ENCODE results near the gene RNASE13.
"Not testable (repeated sequence)": the region's sequence is repeated elsewhere in the genome, so short reads cannot be mapped to it uniquely, and the experiment has no call there.

Gene RNASE13

GRCh38 chr14:21042918-21043317 is 8.3 kb upstream of the RNASE13 start:
- no peak for DNase-seq (ENCODE audit: low read depth, low spot score)

DNA sequence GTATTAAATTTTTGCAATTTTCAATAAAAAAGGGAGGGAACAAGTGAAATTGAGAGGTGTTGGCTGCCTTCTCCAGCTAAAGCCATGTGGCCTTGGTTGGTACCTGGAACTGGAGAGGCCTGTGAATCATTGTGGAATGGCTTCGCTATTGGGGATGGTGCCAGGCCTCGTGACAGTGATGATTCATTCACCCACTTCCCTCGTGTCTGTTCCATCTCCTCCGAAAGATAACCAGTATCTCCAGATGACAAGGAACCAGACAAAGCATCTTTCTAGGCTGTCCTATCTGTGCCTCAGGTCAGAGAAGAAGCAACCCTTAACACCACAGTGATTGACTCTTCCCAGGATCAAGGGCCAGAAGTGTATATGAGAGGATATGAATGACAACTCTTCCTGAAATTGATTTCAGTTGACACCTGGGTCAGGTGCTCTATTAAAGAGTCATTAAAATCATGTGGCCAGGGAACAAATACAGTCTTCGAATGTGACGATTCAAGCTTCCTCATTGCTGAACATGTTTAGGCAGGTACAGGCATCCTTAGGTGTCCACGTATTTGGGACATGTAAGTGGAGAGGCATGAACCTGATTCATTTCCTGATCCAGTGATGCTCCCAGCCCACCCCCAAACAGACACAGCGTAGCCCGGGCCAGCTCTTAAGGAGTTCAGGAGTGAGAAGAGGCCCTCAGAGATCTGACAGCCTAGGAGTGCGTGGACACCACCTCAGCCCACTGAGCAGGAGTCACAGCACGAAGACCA is 7.2 kb upstream of the RNASE13 start, which contains the start of gene RNASE7:
Gene RNASE7 (plus strand): TSS at position 687 of the 758 bp plus-strand sequence. CDS start 631 bp downstream, outside the sequence.
- DNase-seq (ENCODE audit: low read depth, low spot score), result no peak

- not testable (repeated sequence) for DNase-seq (ENCODE audit: low read depth, low spot score)
Observed at GRCh38 chr14:21040941-21041340, 6.3 kb upstream of the RNASE13 start.

DNA sequence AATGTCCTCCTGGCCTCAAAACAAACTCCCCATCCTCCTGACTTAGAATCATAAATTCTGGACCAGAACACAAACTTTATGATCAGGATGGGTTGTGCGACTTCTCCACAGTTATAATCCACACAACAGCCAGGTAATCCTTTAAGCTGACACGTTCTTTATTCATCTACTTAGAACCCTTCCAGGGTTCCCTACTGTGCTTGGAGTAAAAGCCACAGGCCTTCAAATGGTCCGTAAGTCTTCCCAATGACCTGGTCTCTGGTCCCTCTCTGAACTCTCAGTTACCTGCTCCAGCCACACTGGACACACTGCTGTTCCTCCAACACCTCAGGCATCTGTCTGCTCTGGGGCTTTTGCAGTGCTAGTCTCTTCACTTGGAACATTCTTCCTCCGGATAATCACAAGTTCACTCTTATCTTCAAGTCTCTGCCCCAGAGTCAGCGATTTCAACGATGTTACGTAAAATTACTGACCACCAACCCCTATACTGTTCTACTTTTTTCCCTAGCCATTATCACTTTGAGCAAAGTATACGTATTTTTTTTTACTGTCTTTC is 5.8 kb upstream of the RNASE13 start:
- DNase-seq (ENCODE audit: low read depth, low spot score), result no peak

GRCh38 chr14:21039585-21040369 is 5.2 kb upstream of the RNASE13 start:
- no peak for DNase-seq (ENCODE audit: low read depth, low spot score)

GRCh38 chr14:21038441-21039422 is 4.1 kb upstream of the RNASE13 start:
- DNase-seq (ENCODE audit: low read depth, low spot score), result no peak

DNA sequence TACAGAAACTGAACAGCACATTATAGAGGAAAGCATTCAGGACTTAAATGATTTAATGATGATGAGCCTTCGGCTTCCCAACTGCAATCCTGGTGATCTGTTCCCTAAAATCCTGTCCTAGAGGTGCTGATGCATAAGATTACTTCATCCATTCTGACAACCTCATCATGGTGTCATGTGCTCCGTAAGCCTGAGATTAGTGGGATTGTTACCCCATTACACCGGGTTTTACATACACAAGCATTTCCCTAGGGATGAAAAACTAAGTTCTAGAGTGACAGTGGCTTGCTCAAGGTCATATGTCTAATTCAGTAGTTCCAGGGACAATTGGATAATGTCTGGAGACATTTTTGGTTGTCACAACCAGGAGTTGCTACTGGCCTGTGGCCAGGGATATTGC is 2.5 kb upstream of the RNASE13 start:
- no peak for DNase-seq (ENCODE audit: low read depth, low spot score)

DNA sequence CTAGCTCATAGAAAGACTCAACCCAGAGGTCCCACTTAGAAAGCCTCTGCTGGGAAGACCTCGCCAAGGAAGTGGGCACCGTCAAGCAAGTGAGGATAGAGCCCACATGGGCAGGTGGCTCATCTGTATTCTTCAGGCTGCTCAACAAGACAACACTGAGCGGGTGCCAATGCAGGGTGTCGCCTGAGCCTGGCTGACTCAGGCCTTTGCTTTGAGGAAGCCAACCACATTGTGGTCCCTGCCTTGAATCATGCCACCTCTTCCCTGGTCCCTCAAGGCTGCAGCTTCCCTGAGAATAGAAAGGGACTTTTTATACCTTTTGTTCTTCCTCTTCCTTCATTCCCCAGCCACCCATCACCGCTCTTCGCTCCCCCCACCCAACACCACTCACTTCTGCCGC is 2.1 kb upstream of the RNASE13 start:
- DNase-seq (ENCODE audit: low read depth, low spot score), result no peak

GRCh38 chr14:21033133-21033698 is 1.4 kb downstream of the RNASE13 start:
- DNase-seq (ENCODE audit: low read depth, low spot score), result no peak

DNA sequence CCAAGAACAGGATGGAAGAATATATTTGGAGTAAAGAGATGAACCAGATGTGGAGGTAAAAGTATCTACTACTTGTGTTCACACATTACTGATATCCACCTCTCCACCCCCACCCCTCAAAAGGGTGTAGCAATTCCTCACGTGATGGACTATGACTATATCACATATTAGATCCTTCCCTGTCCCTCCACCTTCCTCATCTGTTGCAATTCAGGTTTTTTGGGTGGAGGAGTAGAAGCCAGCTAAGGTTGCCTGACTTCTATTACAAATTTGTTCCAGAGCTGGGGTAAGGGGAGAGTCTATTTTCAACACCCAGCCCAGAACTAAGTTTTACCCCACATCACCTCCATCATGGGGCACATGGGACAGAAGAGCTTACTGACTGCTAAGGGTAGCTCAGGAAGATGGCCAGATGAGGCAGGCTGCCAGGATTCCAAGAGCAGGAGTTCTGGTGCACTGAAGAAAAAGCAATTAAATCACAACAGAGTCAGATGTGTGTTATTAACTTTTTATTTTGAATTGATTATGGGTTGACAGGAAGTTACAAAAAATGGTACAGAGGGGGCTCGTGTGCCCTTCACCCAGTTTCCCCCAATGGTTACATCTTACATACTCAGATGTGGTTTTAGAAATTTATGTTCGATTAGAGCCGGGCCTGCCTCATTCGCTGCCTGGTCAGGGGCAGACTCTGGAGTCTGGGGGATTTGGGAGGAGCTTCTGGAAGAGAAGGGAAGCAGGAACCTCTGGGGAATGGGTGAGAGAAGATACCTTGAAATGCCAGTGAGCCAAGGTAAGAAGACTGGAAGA is 2.1 kb downstream of the RNASE13 start:
- DNase-seq (ENCODE audit: low read depth, low spot score), result no peak

DNA sequence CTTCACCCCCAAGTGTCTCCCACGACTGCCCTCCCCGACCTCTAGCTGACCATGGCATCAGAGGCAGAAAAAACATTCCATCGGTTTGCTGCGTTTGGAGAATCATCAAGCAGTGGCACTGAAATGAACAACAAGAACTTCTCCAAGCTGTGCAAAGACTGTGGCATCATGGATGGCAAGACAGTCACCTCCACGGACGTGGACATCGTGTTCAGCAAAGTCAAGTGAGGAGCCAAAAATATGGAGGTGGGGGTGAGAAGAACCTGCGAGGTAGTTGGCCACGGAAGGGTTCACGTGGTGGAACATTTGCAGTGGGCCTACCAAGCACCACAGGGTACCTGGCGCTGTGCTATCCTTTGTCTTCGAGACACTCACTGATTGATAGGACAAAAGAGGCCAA is 4.1 kb downstream of the RNASE13 start:
- no peak for DNase-seq (ENCODE audit: low read depth, low spot score)

DNA sequence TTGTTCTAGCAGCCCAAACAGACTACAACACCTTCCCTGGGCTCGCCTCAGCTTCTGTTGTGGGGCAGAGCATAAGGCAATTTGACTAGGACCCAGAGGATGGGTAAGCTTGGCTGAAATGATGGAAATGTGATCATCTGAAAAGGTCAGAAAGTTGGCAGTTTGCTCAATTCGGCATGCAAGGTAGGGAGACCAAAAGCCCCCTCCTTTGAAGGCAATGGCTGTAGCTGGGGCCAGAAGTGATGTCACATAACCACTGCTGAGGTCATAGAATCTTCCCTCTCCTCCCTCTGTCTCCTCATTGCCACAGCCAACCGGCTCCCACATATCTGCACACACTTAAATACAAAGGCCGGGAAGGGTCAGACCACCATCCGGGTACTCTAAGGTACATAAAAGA is 4.7 kb downstream of the RNASE13 start, which contains the start of gene TPPP2:
Gene TPPP2 (plus strand): TSS at position 301 of the 400 bp plus-strand sequence. CDS start 365 bp downstream, outside the sequence.
- DNase-seq (ENCODE audit: low read depth, low spot score), result no peak

GRCh38 chr14:21026988-21027315 is 7.7 kb downstream of the RNASE13 start:
- DNase-seq (ENCODE audit: low read depth, low spot score), result no peak

- DNase-seq (ENCODE audit: low read depth, low spot score), result no peak
Observed at GRCh38 chr14:21026274-21026987, 8.2 kb downstream of the RNASE13 start.

DNA sequence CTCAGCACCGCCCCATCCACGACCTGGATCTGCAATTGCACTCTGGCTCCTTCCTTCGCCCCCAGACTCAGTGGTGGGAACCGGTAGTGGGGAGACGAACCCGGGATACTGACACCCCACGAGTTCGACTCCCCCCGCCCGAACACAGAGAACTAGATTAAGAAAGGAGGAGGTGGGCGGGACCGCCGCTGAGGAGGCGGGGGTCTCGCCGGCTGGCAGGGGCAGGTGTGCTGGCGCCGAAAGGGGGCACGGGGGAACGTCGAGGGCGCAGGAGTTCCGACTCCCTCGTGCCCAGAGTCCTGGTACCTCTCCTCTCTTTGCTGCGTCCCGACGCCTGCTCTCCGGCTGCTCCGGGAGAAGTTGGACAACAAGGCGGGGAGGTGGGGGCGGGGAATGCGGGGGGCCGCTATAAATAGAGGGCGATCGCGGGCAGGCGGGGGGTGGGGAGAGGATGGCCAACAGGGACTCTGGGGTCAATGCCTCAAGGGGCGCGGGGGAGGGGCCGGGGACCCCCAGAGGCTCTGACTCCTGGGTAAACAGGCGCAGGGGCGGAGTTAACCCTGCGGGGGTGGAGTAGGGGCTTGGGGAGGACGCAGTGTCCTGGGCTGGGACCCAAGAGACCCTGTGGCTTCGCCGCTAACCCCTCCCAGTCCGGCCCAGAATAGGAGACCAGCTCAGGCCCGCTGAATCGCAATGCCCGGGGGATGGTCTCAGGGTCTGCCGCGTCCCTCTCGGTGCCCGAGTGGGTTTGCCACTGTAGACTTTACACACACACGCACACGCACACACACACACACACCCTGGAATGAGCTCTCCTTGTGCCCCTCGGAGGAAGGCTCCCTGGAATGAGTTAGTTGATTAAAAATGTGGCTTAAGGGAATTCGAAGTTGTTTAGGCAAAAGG is 9.0 kb downstream of the RNASE13 start:
- DNase-seq (ENCODE audit: low read depth, low spot score), result no peak

DNA sequence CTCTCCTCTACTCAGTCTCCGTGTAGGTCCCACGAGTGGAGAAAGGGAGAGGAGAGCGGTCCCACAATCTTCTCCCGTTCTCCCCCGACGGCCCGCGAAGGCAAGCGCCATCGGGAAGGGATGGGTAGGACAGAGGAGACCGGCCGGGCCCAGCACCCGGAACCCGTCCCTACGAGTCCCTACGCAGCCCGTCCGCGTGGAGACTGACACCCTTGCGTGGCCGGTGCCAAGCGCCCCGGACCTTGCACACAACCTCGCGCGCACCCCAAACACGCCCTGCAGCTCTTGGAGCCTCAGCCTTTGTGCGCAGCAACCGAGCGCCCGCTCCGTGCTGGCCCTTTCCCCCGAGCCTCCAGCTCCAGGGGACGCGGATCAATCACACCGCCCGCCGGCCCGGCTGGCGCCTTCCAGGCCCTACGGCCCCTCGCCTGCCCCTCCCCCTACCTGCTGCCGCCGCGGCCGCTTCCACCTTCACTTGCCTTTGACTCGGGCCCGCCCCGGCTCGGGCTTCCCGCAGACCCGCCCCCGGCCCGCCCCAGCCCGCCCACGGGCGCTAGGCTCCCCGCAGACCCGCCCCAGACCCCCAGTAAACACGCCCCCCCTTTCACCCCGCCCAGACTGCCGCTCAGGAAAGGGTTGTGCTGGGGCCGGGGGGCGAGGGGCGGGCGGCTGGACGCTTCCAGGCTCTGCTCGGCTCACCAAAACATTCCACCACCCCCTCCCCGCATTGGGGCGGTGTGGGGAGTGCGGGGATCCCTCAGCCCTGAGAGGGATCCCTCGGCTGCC is 9.8 kb downstream of the RNASE13 start, which contains the start of gene NDRG2:
Gene NDRG2 (minus strand): TSS at position 477 of the 786 bp plus-strand sequence. CDS start 1,746 bp downstream, outside the sequence.
- DNase-seq (ENCODE audit: low read depth, low spot score), result no peak

DNA sequence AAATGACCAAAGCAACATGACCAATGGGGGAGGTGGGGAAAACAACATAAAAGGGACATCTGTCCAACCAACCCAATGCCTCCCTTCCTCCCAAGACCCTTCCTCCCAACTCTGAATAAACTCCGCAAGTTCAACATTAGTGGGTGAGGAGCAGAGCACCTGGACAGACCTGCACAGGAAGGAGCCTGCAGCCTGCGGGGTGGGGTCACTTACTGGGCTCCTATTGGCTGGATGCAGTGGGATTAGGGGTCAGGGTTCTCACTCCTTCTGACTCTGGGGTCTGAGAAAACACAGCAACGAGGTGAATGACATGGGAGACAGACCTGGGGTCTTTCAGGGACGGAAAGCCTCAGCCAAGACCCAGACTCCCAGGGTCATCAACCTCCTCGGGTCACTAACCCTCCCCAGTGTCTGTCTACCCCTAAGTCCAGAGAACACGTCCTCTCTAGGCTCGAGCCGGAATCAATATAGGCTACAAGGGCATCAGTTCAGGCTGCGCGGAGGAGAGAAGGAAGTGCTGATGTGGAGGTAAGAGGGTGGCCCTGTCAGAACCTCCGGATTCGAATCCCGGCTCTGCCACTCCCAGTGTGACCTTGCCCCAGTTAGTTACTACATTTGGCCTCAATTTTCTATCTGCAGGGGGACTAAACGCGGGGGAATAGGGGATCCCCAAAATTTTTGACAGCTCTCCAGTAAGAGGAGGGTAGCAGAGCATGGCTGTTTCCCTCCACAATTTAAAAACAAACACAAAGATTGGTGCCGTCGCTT is 10.6 kb downstream of the RNASE13 start:
- DNase-seq (ENCODE audit: low read depth, low spot score), result no peak
